CD14-positive monocyte (primary cell): ENCODE measurements around the gene TSPAN16. TPM values are rescaled to one million over a fixed set of nuclear protein-coding genes. Genes with fewer than 3 reads are reported as not detected.
"Not testable (repeated sequence)": the region's sequence is repeated elsewhere in the genome, so short reads cannot be mapped to it uniquely, and the experiment has no call there.

Source experiments
- DNase-seq, 3 donors: peaks; one replicate each; pipeline ENCODE4 v3.0.0-alpha.2; 2011 to 2022
- H2AFZ ChIP-seq: 2 replicates; pipeline ENCODE4 v1.6.0; 2012; ENCODE audit warnings: mild to moderate bottlenecking, low read depth, low read length, inconsistent platforms; ENCODE audit not compliant: insufficient read depth, poor library complexity, severe bottlenecking
- H3K27ac ChIP-seq, 2 donors: 1 replicate in 1 of 2; 2 replicates in 1 of 2; pipeline ENCODE4 v1.5.1; 2012 to 2013; ENCODE audit warnings: low read length in 2 of 2, control low read depth in 1 of 2, inconsistent platforms in 1 of 2, low read depth in 1 of 2, mild to moderate bottlenecking in 1 of 2
- H3K27me3 ChIP-seq, 2 donors: one replicate each; pipeline versions ENCODE4 v1.6.0 to v1.6.1; 2011 to 2013; ENCODE audit warnings: low read length in 2 of 2; ENCODE audit not compliant: control insufficient read depth in 2 of 2, insufficient read depth in 2 of 2
- H3K36me3 ChIP-seq, 2 donors: replicated peaks in 1 of 2; 1 replicate in 1 of 2; 2 replicates in 1 of 2; pipeline versions ENCODE4 v1.5.1 to v1.6.1; 2012 to 2013; ENCODE audit warnings: low read length in 2 of 2, control low read depth in 1 of 2, inconsistent platforms in 1 of 2, mild to moderate bottlenecking in 1 of 2; ENCODE audit not compliant: insufficient read depth in 2 of 2, control insufficient read depth in 1 of 2
- H3K4me1 ChIP-seq, 2 donors: 1 replicate in 1 of 2; 2 replicates in 1 of 2; pipeline versions ENCODE4 v1.5.1 to v1.6.1; 2012 to 2013; ENCODE audit warnings: low read length in 2 of 2, control low read depth in 1 of 2, inconsistent platforms in 1 of 2, mild to moderate bottlenecking in 1 of 2, moderate library complexity in 1 of 2; ENCODE audit not compliant: insufficient read depth in 2 of 2, control insufficient read depth in 1 of 2
- H3K4me2 ChIP-seq: replicated peaks from 2 replicates; pipeline ENCODE3; 2012; ENCODE audit warnings: low read length, moderate library complexity, mild to moderate bottlenecking; ENCODE audit not compliant: poor library complexity, severe bottlenecking; ENCODE audit errors: extremely low read depth
- H3K4me3 ChIP-seq, 3 experiments: fragments of 200-600 bp in 1 of 3; sonication (generic) in 1 of 3; replicated peaks in 1 of 3; 1 replicate in 2 of 3; 2 replicates in 1 of 3; pipeline ENCODE4 v1.5.1; 2011 to 2013; ENCODE audit warnings: low read length in 3 of 3, mild to moderate bottlenecking in 3 of 3, control low read depth in 2 of 3, low read depth in 2 of 3, inconsistent platforms in 1 of 3, moderate library complexity in 1 of 3
- H3K79me2 ChIP-seq: 2 replicates; pipeline ENCODE4 v1.6.0; 2012; ENCODE audit warnings: mild to moderate bottlenecking, control low read depth, inconsistent platforms, low read length, moderate library complexity; ENCODE audit not compliant: insufficient read depth
- H3K9ac ChIP-seq: 2 replicates; pipeline ENCODE4 v1.6.0; 2017; ENCODE audit warnings: low read length, mild to moderate bottlenecking; ENCODE audit not compliant: insufficient read depth, poor library complexity, severe bottlenecking
- H3K9me3 ChIP-seq, 2 donors: replicated peaks in 1 of 2; 1 replicate in 1 of 2; 2 replicates in 1 of 2; pipeline versions ENCODE4 v1.5.1 to v1.6.1; 2012 to 2013; ENCODE audit warnings: low read length in 2 of 2, control low read depth in 1 of 2; ENCODE audit not compliant: control insufficient read depth in 1 of 2, insufficient read depth in 1 of 2
- H4K20me1 ChIP-seq: 2 replicates; pipeline ENCODE4 v1.6.0; 2012; ENCODE audit warnings: mild to moderate bottlenecking, low read length, control low read depth, moderate library complexity; ENCODE audit not compliant: insufficient read depth
- H3K27ac Mint-ChIP-seq, 7 donors: one replicate each; pipeline ENCODE4 v1.8.0; 2020; ENCODE audit warnings: mild to moderate bottlenecking in 7 of 7, mixed read lengths in 7 of 7, moderate library complexity in 6 of 7, inconsistent platforms in 2 of 7
- H3K27me3 Mint-ChIP-seq, 3 donors: one replicate each; pipeline ENCODE4 v1.8.0; 2021 to 2022; ENCODE audit warnings: low read depth in 3 of 3, mild to moderate bottlenecking in 3 of 3, mixed read lengths in 3 of 3, moderate library complexity in 3 of 3, inconsistent platforms in 1 of 3
- H3K36me3 Mint-ChIP-seq, 2 donors: one replicate each; pipeline ENCODE4 v1.8.0; 2020; ENCODE audit warnings: mixed read lengths in 2 of 2, inconsistent platforms in 1 of 2, mild to moderate bottlenecking in 1 of 2
- H3K4me1 Mint-ChIP-seq: one replicate; pipeline ENCODE4 v1.8.0; 2020; ENCODE audit warnings: mild to moderate bottlenecking, mixed read lengths
- H3K4me3 Mint-ChIP-seq, 2 donors: one replicate each; pipeline ENCODE4 v1.8.0; 2020; ENCODE audit warnings: mild to moderate bottlenecking in 2 of 2, mixed read lengths in 2 of 2, moderate library complexity in 1 of 2
- H3K9me3 Mint-ChIP-seq, 7 donors: one replicate each; pipeline ENCODE4 v1.8.0; 2020 to 2022; ENCODE audit warnings: mixed read lengths in 7 of 7, mild to moderate bottlenecking in 6 of 7, moderate library complexity in 6 of 7, inconsistent platforms in 2 of 7
- WGBS: methylation state at CpG from one replicate; pipeline ENCODE4 v1.1.5; 2013; ENCODE audit warnings: missing lambda C conversion rate; ENCODE audit not compliant: insufficient coverage; 5-methylcytosine and 5-hydroxymethylcytosine counted together
- intact Hi-C, 2 donors: fragments of 100-400 bp; cut with micrococcal nuclease; formaldehyde crosslinking; loops; one replicate each; pipeline versions ENCODE4 v1.15.0 to v1.15.1; 2023
- polyA plus RNA-seq, 3 donors: library from polyadenylated mRNA; depleted of rRNA in 1 of 3; unstranded in 2 of 3; stranded (reverse) in 1 of 3; fragments of 300-500 nt in 2 of 3; fragments of >200 nt in 1 of 3; fragmentation: Illumina TruSeq in 2 of 3; gene quantifications; 1 replicate in 2 of 3; 2 replicates in 1 of 3; pipeline ENCODE4 v1.2.3, GENCODE V29; 2012 to 2021
- TF ChIP-seq, protein P1 (sequence below): fragments of 200-600 bp; IDR thresholded peaks from one replicate; pipeline ENCODE4 v1.8.0; 2022; ENCODE audit warnings: antibody characterized with exemption, mild to moderate bottlenecking

TSPAN16 gene
- polyA plus RNA-seq, 3 donors, result 0.08 to 0.31 TPM; not detected in 1

DNA sequence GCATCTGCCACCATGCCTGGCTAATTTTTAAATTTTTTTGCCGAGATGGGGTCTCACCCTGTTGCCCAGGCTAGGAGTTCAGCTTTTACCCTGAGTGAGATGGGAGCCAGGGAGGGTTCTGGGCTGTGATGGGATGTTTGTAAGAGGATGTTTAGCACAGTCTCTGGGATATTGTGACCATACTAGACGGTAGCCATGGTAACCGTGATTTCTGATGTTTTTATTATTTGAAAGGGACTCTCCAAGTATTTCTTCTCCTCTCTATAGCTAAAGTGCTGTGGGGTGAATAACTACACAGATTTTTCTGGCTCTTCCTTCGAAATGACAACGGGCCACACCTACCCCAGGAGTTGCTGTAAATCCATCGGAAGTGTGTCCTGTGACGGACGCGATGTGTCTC is 10.4 kb downstream of the TSPAN16 start:
- Mint-ChIP-seq H3K9me3 (peaks cover 0 to 3% (median 0%) of the 10 kb centered on the region in 7 donors), H3K4me1 (peaks cover 19% of the 10 kb centered on the region), H3K27ac (peak overlapping the region in 2 of 7 donors; percentile 26 to 77), H3K36me3 (peaks cover 25 to 55% of the 10 kb centered on the region in 2 donors), H3K4me3 (no peak overlapping the region), H3K27me3 (peaks cover 0 to 2% (median 2%) of the 10 kb centered on the region in 3 donors)
- no peak overlapping the region for H2AFZ ChIP-seq
- H3K27me3 ChIP-seq, result no peaks in the 10 kb centered on the region
- H3K27ac ChIP-seq, result no peak overlapping the region
- intact Hi-C loops, result no loop called here
- H3K4me2 ChIP-seq, result no peak overlapping the region
- TF ChIP-seq, protein P1, sequence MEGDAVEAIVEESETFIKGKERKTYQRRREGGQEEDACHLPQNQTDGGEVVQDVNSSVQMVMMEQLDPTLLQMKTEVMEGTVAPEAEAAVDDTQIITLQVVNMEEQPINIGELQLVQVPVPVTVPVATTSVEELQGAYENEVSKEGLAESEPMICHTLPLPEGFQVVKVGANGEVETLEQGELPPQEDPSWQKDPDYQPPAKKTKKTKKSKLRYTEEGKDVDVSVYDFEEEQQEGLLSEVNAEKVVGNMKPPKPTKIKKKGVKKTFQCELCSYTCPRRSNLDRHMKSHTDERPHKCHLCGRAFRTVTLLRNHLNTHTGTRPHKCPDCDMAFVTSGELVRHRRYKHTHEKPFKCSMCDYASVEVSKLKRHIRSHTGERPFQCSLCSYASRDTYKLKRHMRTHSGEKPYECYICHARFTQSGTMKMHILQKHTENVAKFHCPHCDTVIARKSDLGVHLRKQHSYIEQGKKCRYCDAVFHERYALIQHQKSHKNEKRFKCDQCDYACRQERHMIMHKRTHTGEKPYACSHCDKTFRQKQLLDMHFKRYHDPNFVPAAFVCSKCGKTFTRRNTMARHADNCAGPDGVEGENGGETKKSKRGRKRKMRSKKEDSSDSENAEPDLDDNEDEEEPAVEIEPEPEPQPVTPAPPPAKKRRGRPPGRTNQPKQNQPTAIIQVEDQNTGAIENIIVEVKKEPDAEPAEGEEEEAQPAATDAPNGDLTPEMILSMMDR, result no peak
- no peaks in the 10 kb centered on the region for H3K4me1 ChIP-seq
- H3K9ac ChIP-seq, result no peak overlapping the region
- H4K20me1 ChIP-seq, result peaks cover 64% of the 10 kb centered on the region
- H3K79me2 ChIP-seq, result peaks cover 41% of the 10 kb centered on the region
- no peaks in the 10 kb centered on the region for H3K9me3 ChIP-seq
- peaks cover 11 to 25% of the 10 kb centered on the region in 2 donors for H3K36me3 ChIP-seq
- 100% methylated on average over 1 of the region's 9 CpGs for WGBS
- H3K4me3 ChIP-seq, result no peak overlapping the region
- DNase-seq, result no peak

DNA sequence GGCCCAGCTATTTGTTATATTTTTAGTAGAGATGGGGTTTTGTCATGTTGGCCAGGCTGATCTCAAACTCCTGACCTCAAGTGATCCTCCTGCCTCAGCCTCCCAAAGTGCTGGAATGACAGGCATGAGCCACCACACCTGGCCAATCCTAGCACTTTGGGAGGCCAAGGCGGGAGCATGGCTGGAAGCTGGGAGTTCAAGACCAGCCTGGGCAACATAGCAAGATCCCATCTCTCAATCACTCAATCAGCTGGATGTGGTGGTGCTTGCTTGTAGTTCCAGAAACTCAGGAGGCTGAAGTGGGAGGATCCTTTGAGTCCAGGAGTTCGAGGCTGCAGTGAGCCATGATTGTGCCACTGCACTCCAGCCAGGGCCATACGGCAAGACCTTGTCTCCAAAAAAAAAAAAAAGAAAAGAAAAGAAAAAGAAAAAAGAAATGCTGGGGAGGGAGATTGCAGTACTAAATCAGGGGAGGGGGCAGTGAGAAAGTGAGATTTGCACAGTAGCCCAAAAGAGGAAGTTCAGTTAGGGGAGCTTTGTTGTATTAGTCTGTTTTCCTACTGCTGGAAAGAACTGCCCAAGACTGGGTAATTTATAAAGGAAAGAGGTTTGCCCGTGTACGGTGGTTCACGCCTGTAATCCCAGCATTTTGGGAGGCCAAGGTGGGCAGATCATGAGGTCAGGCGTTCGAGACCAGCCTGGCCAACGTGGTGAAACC is 24.5 kb downstream of the TSPAN16 start:
- peaks cover 68% of the 10 kb centered on the region for H3K79me2 ChIP-seq
- peak overlapping the region; percentile 94 to 97 for H3K27ac ChIP-seq
- not testable (repeated sequence) for H4K20me1 ChIP-seq, H3K9me3 Mint-ChIP-seq, H2AFZ ChIP-seq, H3K27me3 ChIP-seq, H3K27me3 Mint-ChIP-seq, H3K36me3 ChIP-seq, H3K9me3 ChIP-seq
- WGBS, result no CpG with 5 or more reads among the region's 9 CpGs
- H3K4me3 Mint-ChIP-seq, result peak overlapping the region; percentile 89 to 91
- intact Hi-C loops, result loop anchor here in 1 of 2 donors (1.0 to 10.0 kb wide), 2 partner anchors 24 to 244 kb away; partner anchors contain the start of gene TSPAN16
- H3K36me3 Mint-ChIP-seq, result peaks cover 17 to 49% of the 10 kb centered on the region in 2 donors
- H3K4me1 Mint-ChIP-seq, result peaks cover 95% of the 10 kb centered on the region
- DNase-seq, result peak in 2 of 3 donors; percentile 67 to 70
- peaks cover 93 to 97% of the 10 kb centered on the region in 2 donors for H3K4me1 ChIP-seq
- H3K27ac Mint-ChIP-seq, result peak overlapping the region; percentile 91 to 99 (median 99)
- peak overlapping the region; percentile 63 for H3K9ac ChIP-seq
- H3K4me3 ChIP-seq, result peak overlapping the region; percentile 36 to 77 (median 46)
- H3K4me2 ChIP-seq, result peak overlapping the region; percentile 67
